Panc1 (cell line): ENCODE data around the gene GALNTL6.

ENCODE experiments used
- SIN3A ChIP-seq: IDR thresholded peaks from 2 replicates; pipeline ENCODE4 v1.6.1; 2012; ENCODE audit warnings: low read depth, mild to moderate bottlenecking, low read length, moderate library complexity, borderline replicate concordance; ENCODE audit not compliant: insufficient read depth
- TF ChIP-seq, protein P1 (sequence below): fragments of 450-650 bp; IDR thresholded peaks from 2 replicates; pipeline ENCODE4 v1.5.1; 2017; ENCODE audit warnings: mild to moderate bottlenecking

DNA sequence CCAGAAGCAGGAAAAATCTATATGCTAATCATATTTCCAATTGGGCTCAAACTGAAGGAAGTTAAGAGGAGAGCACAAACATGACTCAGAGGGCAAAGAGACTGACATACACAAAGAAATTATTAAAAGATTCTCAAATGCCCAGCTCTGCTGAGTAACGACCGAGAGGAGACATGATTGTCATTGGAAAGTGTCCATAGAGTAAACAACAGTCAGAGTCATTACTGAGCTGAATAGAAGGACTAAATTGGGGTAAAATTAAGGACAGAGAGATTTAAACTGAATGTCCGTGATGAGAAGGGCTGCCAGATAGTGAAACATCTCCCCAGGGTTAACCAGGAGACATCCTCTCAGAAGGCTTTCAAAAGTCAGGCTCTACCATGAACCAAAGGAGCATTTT lies 1244.2 kb downstream of the GALNTL6 start:
- TF ChIP-seq, protein P1, sequence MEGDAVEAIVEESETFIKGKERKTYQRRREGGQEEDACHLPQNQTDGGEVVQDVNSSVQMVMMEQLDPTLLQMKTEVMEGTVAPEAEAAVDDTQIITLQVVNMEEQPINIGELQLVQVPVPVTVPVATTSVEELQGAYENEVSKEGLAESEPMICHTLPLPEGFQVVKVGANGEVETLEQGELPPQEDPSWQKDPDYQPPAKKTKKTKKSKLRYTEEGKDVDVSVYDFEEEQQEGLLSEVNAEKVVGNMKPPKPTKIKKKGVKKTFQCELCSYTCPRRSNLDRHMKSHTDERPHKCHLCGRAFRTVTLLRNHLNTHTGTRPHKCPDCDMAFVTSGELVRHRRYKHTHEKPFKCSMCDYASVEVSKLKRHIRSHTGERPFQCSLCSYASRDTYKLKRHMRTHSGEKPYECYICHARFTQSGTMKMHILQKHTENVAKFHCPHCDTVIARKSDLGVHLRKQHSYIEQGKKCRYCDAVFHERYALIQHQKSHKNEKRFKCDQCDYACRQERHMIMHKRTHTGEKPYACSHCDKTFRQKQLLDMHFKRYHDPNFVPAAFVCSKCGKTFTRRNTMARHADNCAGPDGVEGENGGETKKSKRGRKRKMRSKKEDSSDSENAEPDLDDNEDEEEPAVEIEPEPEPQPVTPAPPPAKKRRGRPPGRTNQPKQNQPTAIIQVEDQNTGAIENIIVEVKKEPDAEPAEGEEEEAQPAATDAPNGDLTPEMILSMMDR, result no peak
- no peak for TF ChIP-seq SIN3A
